AG04449 (cell line): ENCODE data around the gene MRPS27.

Experiments used
- CTCF ChIA-PET: fragments of 350-600 bp; formaldehyde crosslinking; extraction: SDS; loops from one replicate; lab custom pipeline; 2021; ENCODE audit warnings: antibody characterized with exemption; lab: Yijun Ruan, JAX
- POLR2A ChIA-PET: fragments of 400-600, 350-600 bp; formaldehyde crosslinking; extraction: SDS; loops from one replicate; lab custom pipeline; 2020; ENCODE audit warnings: antibody characterized with exemption, inconsistent platforms; lab: Yijun Ruan, JAX
- DNase-seq: peaks from one replicate; pipeline ENCODE4 v3.0.0-alpha.2; 2010; ENCODE audit warnings: low read depth, low spot score
- H3K4me3 ChIP-seq: 2 replicates; pipeline ENCODE4 v1.5.1; 2011; ENCODE audit warnings: low read depth, mild to moderate bottlenecking, control low read depth, low read length
- TF ChIP-seq, protein P1 (sequence below): IDR thresholded peaks from one replicate; pipeline ENCODE4 v1.5.1; 2011; ENCODE audit warnings: mild to moderate bottlenecking, moderate library complexity, low read length, control low read depth, inconsistent platforms; ENCODE audit not compliant: insufficient read depth; ENCODE audit errors: missing control alignments

The MRPS27 gene

GRCh38 chr5:72293495-72294055 lies 26.5 kb downstream of the MRPS27 start:
- H3K4me3 ChIP-seq, result no peak overlapping the region
- TF ChIP-seq, protein P1, sequence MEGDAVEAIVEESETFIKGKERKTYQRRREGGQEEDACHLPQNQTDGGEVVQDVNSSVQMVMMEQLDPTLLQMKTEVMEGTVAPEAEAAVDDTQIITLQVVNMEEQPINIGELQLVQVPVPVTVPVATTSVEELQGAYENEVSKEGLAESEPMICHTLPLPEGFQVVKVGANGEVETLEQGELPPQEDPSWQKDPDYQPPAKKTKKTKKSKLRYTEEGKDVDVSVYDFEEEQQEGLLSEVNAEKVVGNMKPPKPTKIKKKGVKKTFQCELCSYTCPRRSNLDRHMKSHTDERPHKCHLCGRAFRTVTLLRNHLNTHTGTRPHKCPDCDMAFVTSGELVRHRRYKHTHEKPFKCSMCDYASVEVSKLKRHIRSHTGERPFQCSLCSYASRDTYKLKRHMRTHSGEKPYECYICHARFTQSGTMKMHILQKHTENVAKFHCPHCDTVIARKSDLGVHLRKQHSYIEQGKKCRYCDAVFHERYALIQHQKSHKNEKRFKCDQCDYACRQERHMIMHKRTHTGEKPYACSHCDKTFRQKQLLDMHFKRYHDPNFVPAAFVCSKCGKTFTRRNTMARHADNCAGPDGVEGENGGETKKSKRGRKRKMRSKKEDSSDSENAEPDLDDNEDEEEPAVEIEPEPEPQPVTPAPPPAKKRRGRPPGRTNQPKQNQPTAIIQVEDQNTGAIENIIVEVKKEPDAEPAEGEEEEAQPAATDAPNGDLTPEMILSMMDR, result no peak
- ChIA-PET POLR2A (no interaction called here), CTCF (interaction anchor here (0.6 kb wide), 1 partner anchor 17 kb away, joined by 3 read pairs; no protein-coding TSS in a partner anchor)
- no peak for DNase-seq

- POLR2A ChIA-PET, result interaction anchor here (0.6 kb wide), 1 partner anchor 57 kb away, joined by 3 read pairs; no protein-coding TSS in a partner anchor
- no peak for DNase-seq
- CTCF ChIA-PET, result interaction anchor here (0.8 to 4.0 kb wide), 3 partner anchors 11 to 24 kb away, joined by 3 to 23 read pairs (median 7); no protein-coding TSS in a partner anchor
- no peak overlapping the region for H3K4me3 ChIP-seq
- TF ChIP-seq, protein P1, result no peak
These were observed 27.6 kb downstream of the MRPS27 start for GRCh38 chr5:72292411-72292810.

DNA sequence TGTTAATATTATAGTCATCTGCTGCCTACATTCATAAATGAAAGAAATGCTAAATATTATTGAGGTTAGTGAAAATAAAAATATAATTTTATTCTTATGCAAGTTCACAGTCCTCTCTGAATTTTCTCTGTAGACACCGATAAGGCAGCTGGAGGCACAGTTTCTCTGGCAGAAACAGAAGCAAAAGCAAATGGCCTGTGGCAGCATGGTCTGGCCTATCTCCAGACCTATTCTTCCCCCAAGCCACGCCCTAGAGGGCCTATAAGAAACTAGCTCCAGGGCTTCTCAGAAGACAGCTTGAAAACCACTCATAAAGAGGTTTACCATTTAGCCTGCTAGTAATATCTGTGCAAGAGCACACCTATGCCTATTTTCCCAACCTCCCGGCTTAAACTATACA lies 28.4 kb downstream of the MRPS27 start:
- CTCF ChIA-PET, result interaction anchor here (1.4 to 4.0 kb wide), 3 partner anchors 10 to 509 kb away, joined by 5 to 23 read pairs (median 7); no protein-coding TSS in a partner anchor
- POLR2A ChIA-PET, result no interaction called here
- TF ChIP-seq, protein P1, result no peak
- no peak overlapping the region for H3K4me3 ChIP-seq
- DNase-seq, result no peak

DNA sequence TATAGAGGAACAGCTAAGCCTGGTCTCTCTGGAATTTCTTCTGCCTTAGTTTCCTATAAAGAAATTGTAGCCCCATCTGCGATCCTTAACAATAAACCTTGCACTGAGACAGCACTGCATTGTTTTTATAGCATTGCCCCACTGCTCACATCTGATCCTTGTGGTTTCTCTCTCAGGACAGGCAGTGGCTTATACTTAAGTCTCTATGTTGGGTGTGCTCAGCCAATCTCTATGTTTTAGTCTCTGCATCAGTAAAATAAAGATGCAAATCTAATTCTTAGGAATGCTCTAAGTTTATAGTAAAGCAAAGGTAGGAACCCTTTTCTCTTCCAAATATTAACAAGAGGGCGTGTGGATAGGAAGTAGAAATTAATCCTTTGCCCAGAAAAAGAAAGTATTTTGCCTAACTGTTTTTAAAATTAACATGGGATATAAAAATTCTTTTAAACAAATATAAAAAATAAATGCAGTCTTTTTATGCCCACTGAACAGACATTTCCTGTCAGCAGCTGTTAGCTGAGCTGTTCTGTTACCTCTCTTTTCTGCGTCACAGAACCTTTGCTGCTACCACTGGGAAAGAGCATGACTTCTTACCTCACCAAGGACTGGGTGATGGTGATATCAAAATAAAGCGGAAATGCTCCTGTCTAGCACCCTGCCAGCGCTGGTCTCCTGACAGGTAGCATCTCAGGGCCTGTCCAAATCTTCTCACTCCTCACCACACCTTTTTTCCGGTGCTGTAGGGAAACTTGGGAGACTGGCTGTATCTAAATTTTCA lies 29.5 kb downstream of the MRPS27 start:
- ChIA-PET CTCF (interaction anchor here (0.6 to 4.0 kb wide), 4 partner anchors 9 to 508 kb away, joined by 3 to 23 read pairs (median 4); no protein-coding TSS in a partner anchor), POLR2A (no interaction called here)
- TF ChIP-seq, protein P1, result no peak
- no peak for DNase-seq
- no peak overlapping the region for H3K4me3 ChIP-seq

DNA sequence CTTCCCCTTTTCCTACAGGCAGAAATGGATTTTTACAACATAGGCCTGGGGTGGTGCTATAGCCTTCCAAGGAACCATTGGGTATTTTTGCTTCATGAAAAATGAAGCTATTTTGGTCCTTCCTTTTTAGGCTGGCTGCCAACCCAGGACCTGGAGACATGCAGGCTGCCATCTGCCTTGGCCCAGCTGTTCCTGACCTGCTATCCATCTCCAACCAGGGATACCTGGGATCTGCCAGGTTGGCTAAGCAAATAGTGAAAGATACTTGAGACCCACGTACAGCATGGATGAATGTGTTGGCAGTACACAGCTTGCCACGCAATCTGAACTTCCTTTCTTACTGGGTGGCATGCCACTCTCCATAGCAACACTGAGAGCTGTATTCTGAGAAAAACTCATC lies 31.1 kb downstream of the MRPS27 start:
- ChIA-PET CTCF (interaction anchor here (1.0 to 4.0 kb wide), 5 partner anchors 8 to 507 kb away, joined by 3 to 23 read pairs (median 3); no protein-coding TSS in a partner anchor), POLR2A (no interaction called here)
- H3K4me3 ChIP-seq, result no peak overlapping the region
- DNase-seq, result no peak
- TF ChIP-seq, protein P1, result no peak

DNA sequence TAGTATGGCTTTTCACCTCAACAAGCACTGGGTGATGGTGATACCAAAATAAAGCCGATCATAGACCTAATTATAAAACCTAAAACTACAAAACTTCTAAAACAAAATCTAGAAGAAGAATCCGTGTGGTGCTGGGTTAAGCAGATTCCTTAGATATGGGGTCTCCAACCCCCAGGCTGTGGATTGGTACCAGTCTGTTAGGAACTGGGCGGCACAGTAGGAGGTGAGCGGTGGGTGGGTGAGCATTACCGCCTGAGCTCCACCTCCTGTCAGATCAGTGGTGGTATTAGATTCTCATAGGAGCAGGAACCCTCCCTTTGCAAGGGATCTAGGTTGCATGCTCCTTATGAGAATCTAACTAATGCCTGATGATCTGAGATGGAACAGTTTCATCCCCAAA lies 33.2 kb downstream of the MRPS27 start:
- POLR2A ChIA-PET, result no interaction called here
- CTCF ChIA-PET, result interaction anchor here (1.0 kb wide), 1 partner anchor 175 kb away, joined by 3 read pairs; no protein-coding TSS in a partner anchor
- no peak overlapping the region for H3K4me3 ChIP-seq
- TF ChIP-seq, protein P1, result no peak
- DNase-seq, result no peak
